GM04504 (cell line): ENCODE measurements around the gene LAMA2.

Experiments used
- DNase-seq: peaks from one replicate; pipeline ENCODE4 v3.0.0-alpha.2; 2012; ENCODE audit warnings: low read depth

Gene LAMA2

GRCh38 chr6:129215916-129216520 lies 333.1 kb downstream of the LAMA2 start:
- DNase-seq = no peak

GRCh38 chr6:129217701-129218100 lies 334.8 kb downstream of the LAMA2 start:
- no peak for DNase-seq

- DNase-seq = no peak
Observed at GRCh38 chr6:129233458-129234134, 350.7 kb downstream of the LAMA2 start.

GRCh38 chr6:129235167-129236000 lies 352.4 kb downstream of the LAMA2 start:
- no peak for DNase-seq

- no peak for DNase-seq
Observed at GRCh38 chr6:129236001-129236517, 353.1 kb downstream of the LAMA2 start.

- no peak for DNase-seq
Observed at GRCh38 chr6:129238991-129239390, 356.1 kb downstream of the LAMA2 start.

GRCh38 chr6:129239825-129240491 lies 357.0 kb downstream of the LAMA2 start:
- no peak for DNase-seq

GRCh38 chr6:129240492-129240853 lies 357.5 kb downstream of the LAMA2 start:
- no peak for DNase-seq

- DNase-seq = no peak
Observed at GRCh38 chr6:129242546-129242945, 359.6 kb downstream of the LAMA2 start.

GRCh38 chr6:129243377-129243776 lies 360.4 kb downstream of the LAMA2 start:
- DNase-seq = no peak

GRCh38 chr6:129248946-129249345 lies 366.0 kb downstream of the LAMA2 start:
- DNase-seq = no peak

- peak; percentile 56 for DNase-seq
Observed at GRCh38 chr6:129251669-129252376, 368.9 kb downstream of the LAMA2 start.

GRCh38 chr6:129252377-129253071 lies 369.6 kb downstream of the LAMA2 start:
- DNase-seq = no peak

- no peak for DNase-seq
Observed at GRCh38 chr6:129253242-129253641, 370.3 kb downstream of the LAMA2 start.

- DNase-seq = no peak
Observed at GRCh38 chr6:129253727-129254126, 370.8 kb downstream of the LAMA2 start.

GRCh38 chr6:129257196-129257595 lies 374.3 kb downstream of the LAMA2 start:
- DNase-seq = no peak

GRCh38 chr6:129262661-129263060 lies 379.7 kb downstream of the LAMA2 start:
- DNase-seq = no peak

GRCh38 chr6:129263176-129263575 lies 380.2 kb downstream of the LAMA2 start:
- DNase-seq = no peak

GRCh38 chr6:129264480-129265045 lies 381.6 kb downstream of the LAMA2 start:
- DNase-seq = no peak

GRCh38 chr6:129267028-129267427 lies 384.1 kb downstream of the LAMA2 start:
- DNase-seq = no peak

GRCh38 chr6:129269076-129269475 lies 386.1 kb downstream of the LAMA2 start:
- no peak for DNase-seq
